DMS153 treated with DMSO at 0.1 percent for 48 hours (cell line): Measurements from ENCODE around the gene TP53AIP1.
"Not testable (repeated sequence)": the region's sequence is repeated elsewhere in the genome, so short reads cannot be mapped to it uniquely, and the experiment has no call there.

Experiments used
- DNase-seq: peaks from one replicate; lab custom pipeline; 2025; ENCODE audit not compliant: unreplicated experiment; lab: John Stamatoyannopoulos, UW

The TP53AIP1 gene

DNA sequence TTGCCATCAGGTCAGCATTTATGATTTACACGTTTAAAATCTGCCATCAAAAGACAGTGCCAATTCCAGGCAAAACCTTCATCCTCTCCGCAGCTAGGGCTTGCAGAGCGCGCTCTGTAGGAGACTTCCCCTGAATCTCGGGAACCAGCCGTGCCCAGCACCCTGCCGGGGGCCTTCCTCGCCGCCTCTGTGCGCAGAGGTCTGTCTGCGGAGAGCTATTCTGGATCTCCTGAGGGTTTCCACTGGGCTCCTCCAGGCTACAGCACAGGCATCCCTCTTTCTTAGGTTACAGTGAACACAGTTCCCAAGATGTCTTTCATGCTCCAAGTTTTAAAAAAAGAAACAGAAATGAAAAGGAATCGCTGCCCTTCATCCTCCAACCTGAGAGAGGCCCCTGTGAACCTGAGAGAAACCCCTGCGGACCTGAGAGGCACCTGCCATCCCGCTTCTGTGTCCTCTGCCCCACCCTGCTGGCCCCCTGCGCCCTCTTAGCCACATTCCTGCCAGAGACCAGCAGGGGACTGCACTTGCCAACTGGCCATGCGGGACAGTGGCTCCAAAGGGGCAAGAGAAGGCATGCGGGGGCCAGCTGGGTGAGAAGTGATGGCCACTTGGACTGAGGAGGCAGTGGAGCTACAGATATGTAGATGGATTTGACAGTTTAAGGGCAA lies 16.1 kb downstream of the TP53AIP1 start:
- DNase-seq: no peak

DNA sequence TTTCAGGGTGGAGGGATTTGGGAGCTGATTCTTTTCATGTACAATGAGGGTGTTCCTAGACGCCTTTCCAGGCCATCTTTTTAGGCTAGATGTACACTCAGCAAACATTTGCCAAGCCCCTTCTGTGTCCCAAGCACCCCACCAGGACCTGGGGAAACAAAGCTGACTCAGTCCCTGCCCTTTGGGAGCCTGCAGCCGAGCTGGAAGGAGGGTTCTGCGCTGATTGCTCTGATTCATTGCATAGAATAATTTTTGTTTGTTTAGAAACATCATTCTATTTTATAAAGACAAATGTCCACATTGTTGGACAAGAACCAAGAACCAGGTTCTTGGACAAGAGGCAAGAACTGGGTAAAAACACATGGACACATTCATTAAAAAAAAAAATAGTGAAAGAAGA lies 16.7 kb downstream of the TP53AIP1 start:
- DNase-seq: no peak

DNA sequence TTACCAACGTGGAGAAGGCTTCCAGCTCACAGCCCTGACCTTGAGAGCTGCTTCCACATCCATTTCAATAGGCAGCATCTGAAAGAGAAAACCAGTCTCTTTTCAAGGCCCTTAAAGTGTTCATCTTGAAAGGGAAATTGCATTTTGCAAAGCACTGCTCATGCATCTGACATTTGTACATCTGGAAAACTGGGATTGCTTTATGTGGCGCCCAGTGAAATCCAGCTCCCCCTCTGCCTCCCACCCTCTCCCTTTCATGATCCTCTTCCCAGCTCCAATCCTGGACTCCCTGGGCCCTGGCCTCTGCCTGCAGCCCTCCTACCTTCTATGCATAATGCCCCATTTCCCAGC lies 17.4 kb downstream of the TP53AIP1 start:
- no peak for DNase-seq

DNA sequence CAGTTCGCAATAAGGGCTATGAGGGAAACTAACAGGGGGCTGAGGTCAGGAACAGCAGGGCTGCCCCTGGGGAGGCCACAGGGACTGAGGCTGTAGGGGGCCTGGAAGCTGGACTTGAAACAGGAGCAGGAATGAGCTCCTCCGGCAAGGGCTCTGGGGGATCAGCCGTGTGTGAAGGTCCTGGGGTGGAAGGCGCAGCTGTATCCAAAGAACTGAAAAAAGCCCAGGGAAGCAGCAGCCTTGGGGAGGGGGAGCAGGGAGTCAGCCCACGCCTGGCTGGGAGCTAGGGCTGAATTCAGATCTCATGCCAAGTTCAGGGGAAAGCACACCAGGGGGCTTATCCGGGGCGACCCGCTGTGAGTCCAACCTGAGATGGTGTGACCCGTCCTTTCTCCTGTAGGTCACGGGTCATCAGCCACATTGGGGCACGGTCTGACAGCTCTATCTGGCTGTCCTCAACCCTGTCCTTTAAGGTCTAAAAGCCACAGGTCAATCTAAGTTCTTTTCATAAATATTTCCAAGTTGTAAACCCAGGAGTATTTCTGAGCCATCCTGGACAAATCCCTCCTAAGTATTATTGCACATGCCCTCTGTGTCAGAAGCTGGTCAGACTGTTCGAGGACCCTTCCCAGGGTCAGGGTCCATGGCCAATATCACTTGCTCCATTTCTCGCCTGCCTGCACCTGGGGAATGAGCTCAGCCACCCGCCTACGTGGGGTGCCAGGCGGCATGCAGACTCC lies 18.0 kb downstream of the TP53AIP1 start:
- no peak for DNase-seq

- DNase-seq: no peak
Observed at GRCh38 chr11:128924104-128924503, 18.6 kb downstream of the TP53AIP1 start.

DNA sequence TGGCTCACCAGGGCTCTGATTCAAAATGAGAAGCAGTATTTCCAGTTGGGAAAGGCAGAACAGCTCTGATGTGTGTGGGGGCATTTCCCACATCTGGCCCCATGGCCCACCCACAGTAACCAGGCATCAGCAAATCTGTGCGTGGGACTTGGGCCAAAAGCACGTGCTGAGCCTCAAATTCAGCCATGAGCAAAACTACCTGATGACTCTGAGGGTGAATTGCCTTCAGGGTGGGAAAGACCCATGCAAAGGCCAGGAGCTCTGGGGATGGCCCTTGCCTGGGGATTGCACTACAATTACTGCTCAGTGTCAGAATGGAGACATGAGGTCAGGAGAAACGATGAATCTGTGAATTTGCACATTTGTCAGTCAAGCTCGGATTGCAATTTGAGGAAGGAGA lies 20.9 kb downstream of the TP53AIP1 start:
- DNase-seq: no peak

DNA sequence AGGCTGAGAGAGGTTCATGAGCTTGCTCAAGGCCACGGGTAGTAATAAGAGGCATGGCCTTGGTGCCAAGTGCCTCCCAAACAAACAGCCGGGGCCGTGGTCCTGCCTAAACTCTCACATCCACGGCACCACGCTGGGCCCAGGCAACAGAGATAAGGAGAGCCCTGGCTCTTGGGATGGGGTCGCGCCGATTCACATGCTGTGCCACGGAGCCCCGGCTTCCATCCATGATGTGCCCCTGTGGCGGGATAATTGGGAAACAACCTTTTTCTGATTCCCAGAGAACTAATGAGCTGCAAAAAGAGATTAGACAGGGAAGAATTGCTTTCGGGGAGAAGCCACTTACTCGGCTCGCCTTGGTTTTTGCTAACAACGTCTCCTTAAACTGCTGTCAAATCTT lies 22.0 kb downstream of the TP53AIP1 start:
- DNase-seq: no peak

DNA sequence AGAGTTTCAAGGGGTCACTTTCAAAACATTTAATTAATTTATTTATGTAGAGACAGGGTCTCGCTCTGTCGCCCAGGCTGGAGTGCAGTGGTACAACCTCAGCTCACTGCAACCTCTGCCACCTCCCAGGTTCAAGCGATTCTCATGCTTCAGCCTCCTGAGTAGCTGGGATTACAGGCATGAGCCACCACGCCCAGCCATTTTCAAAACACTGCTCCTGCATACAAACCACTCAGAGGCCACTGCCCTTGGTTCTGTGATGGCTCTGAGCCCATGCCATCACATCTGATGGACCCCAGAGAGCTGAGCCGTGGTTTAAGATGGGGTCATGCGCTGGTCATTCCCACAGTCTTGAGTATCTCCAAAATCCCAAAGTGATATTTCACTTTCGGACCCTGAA lies 23.0 kb downstream of the TP53AIP1 start:
- not testable (repeated sequence) for DNase-seq

- DNase-seq: no peak
Observed at GRCh38 chr11:128919216-128919615, 23.5 kb downstream of the TP53AIP1 start.

- no peak for DNase-seq
Observed at GRCh38 chr11:128917144-128917724, 25.4 kb downstream of the TP53AIP1 start.

GRCh38 chr11:128916681-128917080 lies 26.0 kb downstream of the TP53AIP1 start:
- DNase-seq: no peak

- DNase-seq: no peak
Observed at GRCh38 chr11:128916037-128916572, 26.6 kb downstream of the TP53AIP1 start.

- no peak for DNase-seq
Observed at GRCh38 chr11:128915149-128915521, 27.5 kb downstream of the TP53AIP1 start.

DNA sequence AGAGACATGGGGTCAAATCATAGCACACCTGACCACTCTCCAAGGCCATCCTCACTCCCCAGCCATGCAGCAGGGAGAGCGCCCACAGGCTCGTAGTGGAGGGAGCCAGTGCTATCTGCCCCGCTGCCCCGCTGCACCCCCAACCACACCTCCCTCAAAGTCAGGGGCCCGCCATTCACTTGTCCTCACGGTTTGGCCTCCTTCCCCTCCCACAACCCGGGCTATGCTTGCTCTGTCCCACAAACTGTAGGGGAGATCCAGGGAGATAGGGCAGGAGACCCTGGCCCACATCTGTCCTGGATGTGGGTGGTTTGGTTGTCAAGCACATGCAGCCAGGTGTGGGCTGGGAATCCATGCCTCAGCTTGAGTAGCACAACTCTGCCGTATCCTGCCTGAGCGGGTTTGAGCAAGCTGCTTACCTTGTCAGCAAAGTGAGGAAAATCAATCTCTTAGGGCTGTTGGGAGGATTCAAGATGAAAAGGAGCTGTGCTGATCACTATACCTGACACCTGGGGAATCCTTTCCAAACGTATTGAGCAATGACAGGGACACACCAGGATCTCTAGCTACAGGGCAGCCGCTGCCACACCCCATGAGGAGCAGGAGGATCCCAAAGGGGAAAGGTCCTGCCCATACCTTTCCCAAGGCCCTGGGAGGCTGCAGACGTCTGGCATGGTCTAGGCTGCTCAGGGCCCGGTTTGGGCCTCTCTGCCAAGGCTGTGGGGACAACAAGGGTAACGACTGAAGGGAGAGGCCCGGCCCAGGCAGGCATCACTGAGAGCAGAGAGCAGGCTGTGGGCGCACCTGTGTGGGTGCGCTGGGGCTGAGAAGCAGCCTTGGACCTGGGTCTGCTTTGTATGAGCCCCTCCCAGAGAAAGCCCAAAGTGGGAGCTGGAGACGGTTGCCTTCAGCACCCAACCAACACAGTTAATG lies 28.2 kb downstream of the TP53AIP1 start:
- DNase-seq: no peak

GRCh38 chr11:128913806-128914205 lies 28.9 kb downstream of the TP53AIP1 start:
- no peak for DNase-seq

DNA sequence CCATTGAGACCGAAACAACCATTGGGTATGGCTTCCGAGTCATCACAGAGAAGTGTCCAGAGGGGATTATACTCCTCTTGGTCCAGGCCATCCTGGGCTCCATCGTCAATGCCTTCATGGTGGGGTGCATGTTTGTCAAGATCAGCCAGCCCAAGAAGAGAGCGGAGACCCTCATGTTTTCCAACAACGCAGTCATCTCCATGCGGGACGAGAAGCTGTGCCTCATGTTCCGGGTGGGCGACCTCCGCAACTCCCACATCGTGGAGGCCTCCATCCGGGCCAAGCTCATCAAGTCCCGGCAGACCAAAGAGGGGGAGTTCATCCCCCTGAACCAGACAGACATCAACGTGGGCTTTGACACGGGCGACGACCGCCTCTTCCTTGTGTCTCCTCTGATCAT lies 31.0 kb downstream of the TP53AIP1 start:
- DNase-seq: no peak

GRCh38 chr11:128911239-128911638 lies 31.4 kb downstream of the TP53AIP1 start:
- no peak for DNase-seq

DNA sequence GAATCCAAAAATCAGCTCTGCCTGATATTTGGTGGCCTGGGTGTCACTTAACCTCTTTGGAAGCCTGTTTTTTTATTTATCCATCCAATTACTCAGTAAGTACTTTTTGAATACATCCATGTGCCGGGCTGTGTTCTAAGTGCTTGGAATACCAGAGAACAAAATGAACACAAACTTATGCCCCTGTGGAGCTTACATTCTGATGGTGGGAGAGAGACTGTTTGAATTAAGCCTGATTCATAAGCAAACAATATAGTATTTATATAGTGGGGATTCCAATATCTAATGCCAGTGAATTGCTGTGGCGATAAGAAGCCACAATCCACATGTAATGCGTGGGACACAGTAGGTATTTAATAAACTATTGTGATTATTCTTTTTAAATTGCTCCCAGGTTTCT lies 32.1 kb downstream of the TP53AIP1 start:
- no peak for DNase-seq

- DNase-seq: no peak
Observed at GRCh38 chr11:128909438-128910125, 33.1 kb downstream of the TP53AIP1 start.

DNA sequence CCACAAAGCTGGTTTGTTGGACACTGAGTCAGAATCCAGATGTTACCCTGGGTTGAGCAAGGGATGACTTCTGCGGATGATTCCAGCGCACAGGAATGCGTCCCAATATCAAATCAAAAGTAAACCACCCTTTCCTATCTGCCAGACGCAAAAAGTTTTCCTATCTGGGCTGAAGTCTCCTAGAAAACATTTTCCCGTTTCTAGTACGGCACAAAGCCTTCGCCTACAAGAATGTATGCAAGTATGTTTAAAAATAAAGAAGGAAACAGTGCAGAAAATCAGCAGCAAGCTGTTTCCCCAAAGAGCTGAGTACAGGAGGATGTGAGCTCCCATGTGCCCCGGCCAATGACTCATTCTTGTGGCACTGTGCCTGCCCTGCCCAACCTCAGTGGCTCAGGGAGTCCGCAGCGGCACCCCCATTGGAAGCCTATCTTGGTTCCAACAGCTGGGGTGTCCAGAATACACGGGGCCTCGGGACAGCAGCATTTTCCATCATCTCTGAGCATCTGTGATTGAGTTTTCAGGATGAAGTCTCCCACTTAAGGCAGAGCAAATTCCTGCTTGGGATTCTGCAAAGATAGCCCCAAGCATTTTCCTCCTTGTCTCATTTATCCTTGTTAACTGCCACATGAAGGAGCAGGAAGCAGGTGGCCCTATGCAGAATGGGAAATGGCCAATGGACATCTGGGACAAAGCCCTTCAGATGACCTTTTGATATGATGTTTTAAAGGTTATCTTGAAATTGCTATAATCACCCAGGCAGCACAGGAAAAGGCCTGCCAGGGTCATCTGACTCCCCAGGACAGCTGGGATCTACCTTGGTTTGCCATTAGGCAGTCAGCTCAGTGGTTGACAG lies 34.1 kb downstream of the TP53AIP1 start:
- DNase-seq: no peak
